Urothelium cell line (cell line): Measurements from ENCODE around the gene CHST10.
"Not testable (repeated sequence)": the region's sequence is repeated elsewhere in the genome, so short reads cannot be mapped to it uniquely, and the experiment has no call there.

Source experiments
- DNase-seq: peaks from one replicate; pipeline ENCODE4 v3.0.0; 2011; ENCODE audit warnings: low spot score, mixed read lengths
- FAIRE-seq: peaks from 2 replicates; lab custom pipeline; 2011; peaks lifted over from hg19 to GRCh38; lab: Jason Lieb, UNC

CHST10 gene

GRCh38 chr2:100394111-100394641 lies 23.3 kb downstream of the CHST10 start:
- DNase-seq (no peak), FAIRE-seq (no peak)

- DNase-seq, result no peak
- FAIRE-seq, result no peak
Observed at GRCh38 chr2:100393362-100393761, 24.1 kb downstream of the CHST10 start.

- FAIRE-seq (no peak), DNase-seq (no peak)
Observed at GRCh38 chr2:100392715-100393114, 24.8 kb downstream of the CHST10 start.

- DNase-seq (no peak), FAIRE-seq (no peak)
Observed at GRCh38 chr2:100391735-100392515, 25.5 kb downstream of the CHST10 start.

- no peak for DNase-seq
- FAIRE-seq, result no peak
Observed at GRCh38 chr2:100390001-100390940, 27.2 kb downstream of the CHST10 start.

- DNase-seq (no peak), FAIRE-seq (peak; percentile 30)
Observed at GRCh38 chr2:100388703-100389102, 28.8 kb downstream of the CHST10 start.

GRCh38 chr2:100383954-100384353 lies 33.5 kb downstream of the CHST10 start:
- DNase-seq (no peak), FAIRE-seq (no peak)

GRCh38 chr2:100383306-100383705 lies 34.2 kb downstream of the CHST10 start:
- FAIRE-seq, result no peak

GRCh38 chr2:100381240-100381639 lies 36.2 kb downstream of the CHST10 start:
- DNase-seq, result peak; percentile 80
- FAIRE-seq, result no peak

More at GRCh38 chr2:100383306-100383705, 34.2 kb downstream of the CHST10 start:
- DNase-seq, result no peak

GRCh38 chr2:100380681-100381080 lies 36.8 kb downstream of the CHST10 start:
- DNase-seq (no peak), FAIRE-seq (no peak)

- FAIRE-seq (no peak), DNase-seq (no peak)
Observed at GRCh38 chr2:100376836-100377235, 40.6 kb downstream of the CHST10 start.

- DNase-seq (no peak), FAIRE-seq (no peak)
Observed at GRCh38 chr2:100367163-100367562, 50.3 kb downstream of the CHST10 start.

GRCh38 chr2:100365434-100365833 lies 52.0 kb downstream of the CHST10 start:
- no peak for FAIRE-seq
- peak; percentile 78 for DNase-seq

GRCh38 chr2:100362269-100362668 lies 55.2 kb downstream of the CHST10 start:
- DNase-seq, FAIRE-seq: not testable (repeated sequence)

GRCh38 chr2:100359576-100359975 lies 57.9 kb downstream of the CHST10 start:
- FAIRE-seq, result no peak
- no peak for DNase-seq

- no peak for FAIRE-seq
Observed at GRCh38 chr2:100358554-100358953, 58.9 kb downstream of the CHST10 start.

GRCh38 chr2:100352521-100352920 lies 64.9 kb downstream of the CHST10 start:
- no peak for FAIRE-seq
- no peak for DNase-seq

More at GRCh38 chr2:100358554-100358953, 58.9 kb downstream of the CHST10 start:
- DNase-seq, result no peak

GRCh38 chr2:100350661-100351185 lies 66.7 kb downstream of the CHST10 start:
- FAIRE-seq, result peak; percentile 23
- DNase-seq, result no peak

GRCh38 chr2:100345144-100345543 lies 72.3 kb downstream of the CHST10 start:
- FAIRE-seq, DNase-seq: not testable (repeated sequence)

GRCh38 chr2:100344433-100344832 lies 73.0 kb downstream of the CHST10 start:
- DNase-seq (no peak), FAIRE-seq (no peak)

- FAIRE-seq, DNase-seq: not testable (repeated sequence)
Observed at GRCh38 chr2:100342466-100342865, 75.0 kb downstream of the CHST10 start.
